Mesothelial cell of epicardium (in vitro differentiated cells): ENCODE results near the gene CDNF. TPM values are rescaled to one million over a fixed set of nuclear protein-coding genes. Genes with fewer than 3 reads are reported as not detected.

ENCODE experiments used
- DNase-seq, 2 experiments: peaks; one replicate each; pipeline ENCODE4 v3.0.0; 2021; ENCODE audit warnings: low spot score in 2 of 2; ENCODE audit not compliant: unreplicated experiment in 2 of 2
- H3K27ac Mint-ChIP-seq: 2 replicates; pipeline ENCODE4 v1.8.0; 2021; ENCODE audit warnings: mixed read lengths
- H3K27me3 Mint-ChIP-seq: 2 replicates; pipeline ENCODE4 v1.8.0; 2021; ENCODE audit warnings: low read depth, mixed read lengths
- H3K36me3 Mint-ChIP-seq: 2 replicates; pipeline ENCODE4 v1.8.0; 2021; ENCODE audit warnings: mixed read lengths
- H3K4me1 Mint-ChIP-seq: 2 replicates; pipeline ENCODE4 v1.8.0; 2021; ENCODE audit warnings: mixed read lengths
- H3K4me3 Mint-ChIP-seq: 2 replicates; pipeline ENCODE4 v1.8.0; 2021; ENCODE audit warnings: mild to moderate bottlenecking, moderate library complexity, mixed read lengths
- H3K9me3 Mint-ChIP-seq: 2 replicates; pipeline ENCODE4 v1.8.0; 2021; ENCODE audit warnings: mixed read lengths
- CTCF ChIP-seq: fragments of 200-600 bp; sonication (generic); IDR thresholded peaks from one replicate; pipeline ENCODE4 v1.5.0; 2021; ENCODE audit warnings: antibody characterized with exemption; ENCODE audit not compliant: unreplicated experiment
- total RNA-seq: library from RNA; stranded (reverse); gene quantifications from 3 replicates; pipeline ENCODE4 v1.2.1, GENCODE V29; 2021

CDNF gene
- total RNA-seq, 1 donor from 2014 or later = 1.7 TPM

GRCh38 chr10:14860791-14861190 lies 23.0 kb upstream of the CDNF start:
- no peak for TF ChIP-seq CTCF
- Mint-ChIP-seq H3K36me3 (peaks cover 14% of the 10 kb centered on the region), H3K27ac (no peak overlapping the region), H3K27me3 (no peaks in the 10 kb centered on the region), H3K4me3 (no peak overlapping the region), H3K9me3 (peaks cover 3% of the 10 kb centered on the region), H3K4me1 (no peaks in the 10 kb centered on the region)
- no peak for DNase-seq

GRCh38 chr10:14859775-14860174 lies 21.9 kb upstream of the CDNF start:
- Mint-ChIP-seq H3K9me3 (no peaks in the 10 kb centered on the region), H3K4me1 (no peaks in the 10 kb centered on the region), H3K36me3 (peaks cover 10% of the 10 kb centered on the region), H3K4me3 (no peak overlapping the region), H3K27me3 (no peaks in the 10 kb centered on the region), H3K27ac (no peak overlapping the region)
- no peak for DNase-seq
- no peak for TF ChIP-seq CTCF

- DNase-seq = no peak
- H3K27me3 Mint-ChIP-seq = no peaks in the 10 kb centered on the region
- H3K4me1 Mint-ChIP-seq = no peaks in the 10 kb centered on the region
- no peak overlapping the region for H3K27ac Mint-ChIP-seq
- H3K36me3 Mint-ChIP-seq = peaks cover 12% of the 10 kb centered on the region
- TF ChIP-seq CTCF = no peak
- no peak overlapping the region for H3K4me3 Mint-ChIP-seq
- H3K9me3 Mint-ChIP-seq = no peaks in the 10 kb centered on the region
Measured at GRCh38 chr10:14859043-14859442, 21.2 kb upstream of the CDNF start.

- Mint-ChIP-seq H3K36me3 (peaks cover 15% of the 10 kb centered on the region), H3K4me3 (no peak overlapping the region), H3K27me3 (no peaks in the 10 kb centered on the region), H3K4me1 (no peaks in the 10 kb centered on the region), H3K9me3 (no peaks in the 10 kb centered on the region), H3K27ac (no peak overlapping the region)
- DNase-seq = no peak
- TF ChIP-seq CTCF = no peak
Measured at GRCh38 chr10:14858338-14858960, 20.6 kb upstream of the CDNF start.

GRCh38 chr10:14855453-14855852 lies 17.6 kb upstream of the CDNF start:
- no peaks in the 10 kb centered on the region for H3K27me3 Mint-ChIP-seq
- DNase-seq = no peak
- no peak for TF ChIP-seq CTCF
- H3K27ac Mint-ChIP-seq = no peak overlapping the region
- H3K4me1 Mint-ChIP-seq = no peaks in the 10 kb centered on the region
- H3K9me3 Mint-ChIP-seq = no peaks in the 10 kb centered on the region
- peaks cover 10% of the 10 kb centered on the region for H3K36me3 Mint-ChIP-seq
- no peak overlapping the region for H3K4me3 Mint-ChIP-seq

- Mint-ChIP-seq H3K27ac (no peak overlapping the region), H3K4me3 (no peak overlapping the region), H3K36me3 (peaks cover 8% of the 10 kb centered on the region), H3K27me3 (no peaks in the 10 kb centered on the region), H3K4me1 (no peaks in the 10 kb centered on the region), H3K9me3 (no peaks in the 10 kb centered on the region)
- no peak for TF ChIP-seq CTCF
- DNase-seq = no peak
Measured at GRCh38 chr10:14852236-14852635, 14.4 kb upstream of the CDNF start.
